Breast epithelium (tissue), 4 donors: ENCODE data around the gene ACKR4. TPM values are rescaled to one million over a fixed set of nuclear protein-coding genes. Genes with fewer than 3 reads are reported as not detected.
"Not testable (repeated sequence)": the region's sequence is repeated elsewhere in the genome, so short reads cannot be mapped to it uniquely, and the experiment has no call there.

ENCODE experiments used
- DNase-seq, 2 donors: peaks; one replicate each; pipeline ENCODE4 v3.0.0-alpha.2; 2019; ENCODE audit warnings: low spot score in 2 of 2
- H3K27ac ChIP-seq, 2 donors: fragments of 200-600 bp; sonication (generic) in 1 of 2; one replicate each; pipeline ENCODE4 v1.5.1; 2016 to 2019; ENCODE audit warnings: mild to moderate bottlenecking in 1 of 2
- H3K27me3 ChIP-seq, 2 donors: fragments of 200-600 bp; sonication (generic) in 1 of 2; one replicate each; pipeline versions ENCODE4 v1.5.1 to v1.6.0; 2017 to 2019; ENCODE audit warnings: control low read depth in 1 of 2, mild to moderate bottlenecking in 1 of 2
- H3K36me3 ChIP-seq: fragments of 200-600 bp; one replicate; pipeline ENCODE4 v1.5.1; 2019
- H3K4me1 ChIP-seq, 2 donors: fragments of 200-600 bp; sonication (generic); one replicate each; pipeline ENCODE4 v1.5.1; 2016 to 2019; ENCODE audit warnings: control low read depth in 1 of 2
- H3K4me3 ChIP-seq, 3 donors: fragments of 200-600 bp; sonication (generic); 1 replicate in 2 of 3; 2 replicates in 1 of 3; pipeline ENCODE4 v1.5.1; 2016 to 2019; ENCODE audit warnings: mild to moderate bottlenecking in 3 of 3, moderate library complexity in 2 of 3
- H3K9me3 ChIP-seq, 2 donors: fragments of 200-600 bp; sonication (generic) in 1 of 2; one replicate each; pipeline ENCODE4 v1.5.1; 2016 to 2019; ENCODE audit warnings: control low read depth in 1 of 2
- POLR2A ChIP-seq: fragments of 450-650 bp; IDR thresholded peaks from one replicate; pipeline ENCODE4 v1.6.1; 2016; ENCODE audit warnings: antibody characterized with exemption, mild to moderate bottlenecking, moderate library complexity
- POLR2AphosphoS5 ChIP-seq, 3 donors: sonication (generic); formaldehyde crosslinking; IDR thresholded peaks; one replicate each; pipeline ENCODE4 v1.6.1; 2017; ENCODE audit warnings: antibody characterized with exemption in 3 of 3
- intact Hi-C: fragments of 100-400 bp; cut with DNase I; formaldehyde crosslinking; loops from one replicate; pipeline ENCODE4 v1.15.1; 2023; ENCODE audit warnings: low total_unique reads
- total RNA-seq, 3 donors: library from RNA; depleted of rRNA; stranded (reverse); fragments of >200 nt; gene quantifications; one replicate each; pipeline ENCODE4 v1.1.0, GENCODE V29; 2016
- TF ChIP-seq, protein P1 (sequence below), 3 donors: fragments of 450-650 bp; IDR thresholded peaks; one replicate each; pipeline ENCODE4 v1.5.1; 2016 to 2017; ENCODE audit warnings: antibody characterized with exemption in 3 of 3, mild to moderate bottlenecking in 3 of 3, moderate library complexity in 3 of 3

Gene ACKR4
- total RNA-seq, 3 donors from 2014 or later: 1.1 to 2.5 (median 1.6) TPM

DNA sequence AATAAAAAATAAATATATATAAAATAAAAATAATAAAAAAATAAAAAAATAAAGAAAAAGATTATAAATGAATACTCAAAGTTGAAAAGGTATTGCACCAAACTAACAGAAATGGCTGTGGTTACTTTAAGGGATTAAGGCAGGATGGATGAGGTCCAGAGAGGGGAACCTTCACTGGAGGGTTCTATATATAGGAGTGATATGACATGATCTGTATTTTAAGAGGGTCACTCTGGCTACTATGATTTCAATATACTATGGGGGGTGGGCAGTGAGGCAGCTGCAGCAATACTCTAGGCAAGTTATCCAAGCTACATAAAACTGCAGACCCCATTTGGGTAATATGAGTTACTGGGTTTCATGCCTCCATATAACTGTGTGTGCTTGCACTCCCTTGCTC is 38.0 kb downstream of the ACKR4 start:
- Histone ChIP-seq H3K4me3 (no peak overlapping the region), H3K36me3 (no peaks in the 10 kb centered on the region), H3K27me3 (no peaks in the 10 kb centered on the region), H3K4me1 (no peaks in the 10 kb centered on the region), H3K9me3 (no peaks in the 10 kb centered on the region), H3K27ac (no peak overlapping the region)
- intact Hi-C loops: no loop called here
- TF ChIP-seq POLR2A: no peak
- no peak for TF ChIP-seq POLR2AphosphoS5 (IDR thresholded peaks at IDR 0.05)
- TF ChIP-seq, protein P1, sequence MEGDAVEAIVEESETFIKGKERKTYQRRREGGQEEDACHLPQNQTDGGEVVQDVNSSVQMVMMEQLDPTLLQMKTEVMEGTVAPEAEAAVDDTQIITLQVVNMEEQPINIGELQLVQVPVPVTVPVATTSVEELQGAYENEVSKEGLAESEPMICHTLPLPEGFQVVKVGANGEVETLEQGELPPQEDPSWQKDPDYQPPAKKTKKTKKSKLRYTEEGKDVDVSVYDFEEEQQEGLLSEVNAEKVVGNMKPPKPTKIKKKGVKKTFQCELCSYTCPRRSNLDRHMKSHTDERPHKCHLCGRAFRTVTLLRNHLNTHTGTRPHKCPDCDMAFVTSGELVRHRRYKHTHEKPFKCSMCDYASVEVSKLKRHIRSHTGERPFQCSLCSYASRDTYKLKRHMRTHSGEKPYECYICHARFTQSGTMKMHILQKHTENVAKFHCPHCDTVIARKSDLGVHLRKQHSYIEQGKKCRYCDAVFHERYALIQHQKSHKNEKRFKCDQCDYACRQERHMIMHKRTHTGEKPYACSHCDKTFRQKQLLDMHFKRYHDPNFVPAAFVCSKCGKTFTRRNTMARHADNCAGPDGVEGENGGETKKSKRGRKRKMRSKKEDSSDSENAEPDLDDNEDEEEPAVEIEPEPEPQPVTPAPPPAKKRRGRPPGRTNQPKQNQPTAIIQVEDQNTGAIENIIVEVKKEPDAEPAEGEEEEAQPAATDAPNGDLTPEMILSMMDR (IDR thresholded peaks at IDR 0.05): no peak
- DNase-seq: no peak

DNA sequence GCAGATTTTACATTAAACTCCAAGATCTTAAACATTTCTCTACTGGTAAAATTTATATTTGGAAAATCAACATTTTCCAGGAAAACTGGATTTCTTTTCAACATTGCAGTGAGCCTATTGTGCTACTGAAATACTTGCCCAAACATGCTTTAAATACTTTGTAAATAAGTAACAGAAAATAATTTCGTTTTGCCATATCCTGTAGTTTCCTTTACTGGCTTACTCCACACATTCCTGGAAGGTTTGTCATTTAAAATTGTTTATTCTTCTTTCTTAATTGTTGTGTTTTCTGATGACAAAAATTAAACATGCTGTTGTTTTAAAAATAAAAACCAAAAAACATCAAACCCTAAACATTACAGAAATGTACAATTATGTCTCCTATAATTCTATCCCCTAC is 40.5 kb downstream of the ACKR4 start:
- DNase-seq: no peak
- Histone ChIP-seq H3K36me3 (no peaks in the 10 kb centered on the region), H3K4me3 (no peak overlapping the region), H3K27me3 (no peaks in the 10 kb centered on the region), H3K9me3 (no peaks in the 10 kb centered on the region), H3K27ac (no peak overlapping the region), H3K4me1 (no peaks in the 10 kb centered on the region)
- TF ChIP-seq POLR2AphosphoS5 (IDR thresholded peaks at IDR 0.05) (no peak), POLR2A (no peak)
- TF ChIP-seq, protein P1 (IDR thresholded peaks at IDR 0.05): no peak
- intact Hi-C loops: no loop called here

DNA sequence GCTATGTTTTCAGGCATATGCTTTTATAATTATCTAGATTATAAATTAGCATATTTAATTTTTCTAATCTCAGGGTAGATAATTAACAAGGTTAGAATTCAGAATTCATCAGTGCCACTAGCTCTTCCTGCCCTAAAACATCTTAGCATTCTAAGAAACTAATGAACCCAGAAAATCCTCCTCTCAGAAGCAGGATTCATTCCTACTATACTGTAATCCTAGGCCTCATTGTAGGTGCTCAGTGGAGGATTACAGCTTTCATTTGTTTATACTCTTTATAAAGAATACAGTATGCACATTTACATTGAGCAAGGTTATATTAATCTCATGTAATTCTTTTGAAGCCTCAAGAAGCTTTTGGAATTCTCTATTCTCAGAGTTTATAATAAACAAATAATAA is 41.6 kb downstream of the ACKR4 start:
- no peak for DNase-seq
- H3K27me3 ChIP-seq: no peaks in the 10 kb centered on the region
- no peaks in the 10 kb centered on the region for H3K36me3 ChIP-seq
- no peak overlapping the region for H3K27ac ChIP-seq
- H3K4me3 ChIP-seq: no peak overlapping the region
- H3K9me3 ChIP-seq: no peaks in the 10 kb centered on the region
- TF ChIP-seq POLR2A (no peak), POLR2AphosphoS5 (IDR thresholded peaks at IDR 0.05) (no peak)
- TF ChIP-seq, protein P1 (IDR thresholded peaks at IDR 0.05): no peak
- intact Hi-C loops: no loop called here
- no peaks in the 10 kb centered on the region for H3K4me1 ChIP-seq

- H3K27me3 ChIP-seq, DNase-seq, intact Hi-C loops, H3K9me3 ChIP-seq, H3K27ac ChIP-seq, H3K36me3 ChIP-seq, H3K4me3 ChIP-seq, H3K4me1 ChIP-seq: not testable (repeated sequence)
Measured at GRCh38 chr3:132641427-132641826, 44.4 kb downstream of the ACKR4 start.

- Histone ChIP-seq H3K4me1 (no peaks in the 10 kb centered on the region), H3K9me3 (no peaks in the 10 kb centered on the region), H3K36me3 (no peaks in the 10 kb centered on the region), H3K27me3 (no peaks in the 10 kb centered on the region), H3K27ac (no peak overlapping the region), H3K4me3 (no peak overlapping the region)
- no peak for DNase-seq
- intact Hi-C loops: no loop called here
- no peak for TF ChIP-seq POLR2AphosphoS5 (IDR thresholded peaks at IDR 0.05)
- TF ChIP-seq, protein P1 (IDR thresholded peaks at IDR 0.05): peak in 2 of 3 donors; percentile 64 to 71
Measured at GRCh38 chr3:132641837-132642538, 44.9 kb downstream of the ACKR4 start.

GRCh38 chr3:132642539-132642847 is 45.4 kb downstream of the ACKR4 start:
- TF ChIP-seq POLR2AphosphoS5 (IDR thresholded peaks at IDR 0.05): no peak
- TF ChIP-seq, protein P1 (IDR thresholded peaks at IDR 0.05): no peak
- no peak for TF ChIP-seq POLR2A
- Histone ChIP-seq H3K9me3 (no peaks in the 10 kb centered on the region), H3K36me3 (no peaks in the 10 kb centered on the region), H3K27me3 (no peaks in the 10 kb centered on the region), H3K27ac (no peak overlapping the region), H3K4me1 (no peaks in the 10 kb centered on the region), H3K4me3 (no peak overlapping the region)
- DNase-seq: no peak
- intact Hi-C loops: no loop called here
